Activated CD8-positive, alpha-beta T cell treated with anti-CD3 and anti-CD28 coated beads for 36 hours (primary cell): ENCODE results near the gene TSKU. TPM values are rescaled to one million over a fixed set of nuclear protein-coding genes. Genes with fewer than 3 reads are reported as not detected.

Source experiments
- ATAC-seq: fragments of 200-7000 bp; cut with Tn5 transposase; one replicate; pipeline ENCODE4 v1.10.0; 2021; ENCODE audit warnings: mild to moderate bottlenecking, moderate library complexity
- CTCF ChIA-PET: fragments of 350-600 bp; sonication (Branson Sonifier 250); formaldehyde crosslinking; loops from one replicate; lab custom pipeline; 2021; ENCODE audit warnings: antibody characterized with exemption; lab: Charles Lee
- POLR2A ChIA-PET: fragments of 350-600 bp; sonication (Branson Sonifier 250); formaldehyde crosslinking; loops from one replicate; lab custom pipeline; 2021; ENCODE audit warnings: antibody characterized with exemption; lab: Charles Lee
- DNase-seq: peaks from one replicate; pipeline ENCODE4 v3.0.0-alpha.2; 2020
- H3K27ac Mint-ChIP-seq: one replicate; pipeline ENCODE4 v1.8.0; 2021; ENCODE audit warnings: mild to moderate bottlenecking, mixed read lengths
- H3K27me3 Mint-ChIP-seq: one replicate; pipeline ENCODE4 v1.8.0; 2021; ENCODE audit warnings: mixed read lengths
- H3K36me3 Mint-ChIP-seq: one replicate; pipeline ENCODE4 v1.8.0; 2021; ENCODE audit warnings: low read depth, mixed read lengths
- H3K4me1 Mint-ChIP-seq: one replicate; pipeline ENCODE4 v1.8.0; 2021; ENCODE audit warnings: low read depth, mixed read lengths
- H3K4me3 Mint-ChIP-seq: one replicate; pipeline ENCODE4 v1.8.0; 2021; ENCODE audit warnings: mild to moderate bottlenecking, moderate library complexity, mixed read lengths
- H3K9me3 Mint-ChIP-seq: one replicate; pipeline ENCODE4 v1.8.0; 2021; ENCODE audit warnings: mixed read lengths
- CTCF ChIP-seq: fragments of 200-600 bp; IDR thresholded peaks from one replicate; pipeline ENCODE4 v1.8.0; 2022; ENCODE audit warnings: antibody characterized with exemption, mild to moderate bottlenecking
- intact Hi-C: fragments of 100-400 bp; cut with micrococcal nuclease; formaldehyde crosslinking; loops from one replicate; pipeline ENCODE4 v1.10.0; 2022
- total RNA-seq, 2 experiments: library from RNA; stranded (reverse); gene quantifications; one replicate each; pipeline ENCODE4 v1.2.3, GENCODE V29; 2021

TSKU gene
- total RNA-seq, 2 experiments from 2014 or later = 6.5 to 8.4 TPM

DNA sequence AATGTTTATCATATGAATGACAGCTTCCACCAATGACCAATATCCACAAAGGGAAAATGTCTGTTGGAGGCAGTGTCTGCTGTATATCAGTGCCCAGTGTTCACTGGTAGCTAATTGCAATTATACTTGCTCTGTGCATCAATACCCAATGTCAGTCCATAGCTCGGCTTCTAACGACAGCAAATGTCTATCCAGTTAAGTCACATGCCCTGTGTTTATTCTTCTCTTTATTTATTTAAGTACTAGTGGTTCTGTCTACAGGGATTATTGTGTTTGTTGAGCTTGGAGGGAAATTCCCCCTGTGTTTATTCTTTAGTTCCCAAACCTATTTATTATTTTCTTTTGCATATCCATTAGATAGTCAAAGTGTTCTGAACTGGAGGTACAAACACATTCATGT is 18.6 kb downstream of the TSKU start:
- DNase-seq (no peak), ATAC-seq (no peak)
- POLR2A ChIA-PET = interaction anchor here (0.6 to 1.0 kb wide), 3 partner anchors 41 to 80 kb away, joined by 3 to 4 read pairs (median 4); no protein-coding TSS in a partner anchor
- Mint-ChIP-seq H3K4me1 (peaks cover 33% of the 10 kb centered on the region), H3K27me3 (peaks cover 2% of the 10 kb centered on the region), H3K27ac (no peak overlapping the region), H3K9me3 (no peaks in the 10 kb centered on the region), H3K4me3 (no peak overlapping the region), H3K36me3 (no peaks in the 10 kb centered on the region)
- CTCF ChIA-PET = interaction anchor here (1.0 to 9.7 kb wide), 4 partner anchors 20 to 118 kb away, joined by 3 to 238 read pairs (median 35); no protein-coding TSS in a partner anchor
- intact Hi-C loops = loop anchor here (5.0 to 10.0 kb wide), 2 partner anchors 69 to 293 kb away; no protein-coding TSS in a partner anchor
- TF ChIP-seq CTCF = no peak

- peaks cover 3% of the 10 kb centered on the region for H3K27me3 Mint-ChIP-seq
- peaks cover 35% of the 10 kb centered on the region for H3K4me1 Mint-ChIP-seq
- POLR2A ChIA-PET = interaction anchor here (0.6 kb wide), 1 partner anchor 71 kb away, joined by 3 read pairs; no protein-coding TSS in a partner anchor
- DNase-seq (no peak), ATAC-seq (no peak)
- no peaks in the 10 kb centered on the region for H3K9me3 Mint-ChIP-seq
- intact Hi-C loops = loop anchor here (5.0 to 10.0 kb wide), 2 partner anchors 70 to 293 kb away; no protein-coding TSS in a partner anchor
- no peaks in the 10 kb centered on the region for H3K36me3 Mint-ChIP-seq
- no peak for TF ChIP-seq CTCF
- H3K27ac Mint-ChIP-seq = no peak overlapping the region
- CTCF ChIA-PET = interaction anchor here (1.0 to 9.7 kb wide), 5 partner anchors 21 to 243 kb away, joined by 3 to 238 read pairs (median 3); no protein-coding TSS in a partner anchor
- H3K4me3 Mint-ChIP-seq = no peak overlapping the region
Observed at GRCh38 chr11:76802151-76802550, 19.0 kb downstream of the TSKU start.

DNA sequence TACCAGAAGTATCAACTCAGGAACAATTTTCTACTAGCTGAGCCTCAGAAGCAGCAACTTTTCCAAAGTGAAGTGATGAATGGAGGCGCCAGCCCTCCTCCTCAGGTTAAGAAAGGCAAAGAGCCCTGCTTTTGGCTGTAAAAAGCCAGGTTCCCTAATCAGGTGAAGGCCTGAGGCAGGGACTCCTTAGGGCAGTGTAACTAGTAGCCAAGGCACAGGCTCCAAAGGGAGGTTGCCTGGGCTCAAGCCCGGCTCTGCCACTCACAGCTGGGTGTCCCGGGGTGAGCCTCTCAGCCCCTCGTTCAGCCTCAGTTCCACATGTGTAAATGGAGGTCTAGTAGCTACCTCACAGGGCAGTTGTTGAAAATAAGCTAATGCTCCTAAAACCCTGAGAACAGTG is 19.5 kb downstream of the TSKU start:
- intact Hi-C loops = loop anchor here (5.0 to 10.0 kb wide), 2 partner anchors 70 to 292 kb away; no protein-coding TSS in a partner anchor
- Mint-ChIP-seq H3K9me3 (no peaks in the 10 kb centered on the region), H3K27me3 (peaks cover 3% of the 10 kb centered on the region), H3K36me3 (no peaks in the 10 kb centered on the region), H3K27ac (no peak overlapping the region), H3K4me3 (no peak overlapping the region), H3K4me1 (peaks cover 37% of the 10 kb centered on the region)
- ChIA-PET CTCF (interaction anchor here (1.0 to 9.7 kb wide), 5 partner anchors 21 to 243 kb away, joined by 3 to 238 read pairs (median 3); no protein-coding TSS in a partner anchor), POLR2A (no interaction called here)
- DNase-seq = no peak
- no peak for ATAC-seq
- no peak for TF ChIP-seq CTCF

DNA sequence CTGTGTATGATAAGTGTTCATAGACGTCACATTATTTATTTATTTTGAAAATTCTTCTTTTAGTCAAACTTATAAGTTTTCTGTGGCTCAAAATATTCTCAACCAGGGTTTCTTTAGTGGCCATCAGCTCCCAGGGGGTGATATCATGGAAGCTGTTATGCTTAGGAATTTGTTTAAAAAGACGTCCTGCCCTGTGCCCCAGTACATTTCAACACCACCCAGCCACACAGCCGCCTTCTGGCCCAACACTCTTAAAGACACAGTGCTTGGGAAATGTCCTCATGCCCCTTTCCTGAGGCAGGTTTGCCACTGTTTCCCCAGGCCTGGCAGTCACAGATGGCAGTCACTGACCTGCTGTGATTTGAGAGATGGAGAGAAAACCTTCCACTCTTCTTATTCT is 19.9 kb downstream of the TSKU start:
- POLR2A ChIA-PET = no interaction called here
- DNase-seq (no peak), ATAC-seq (no peak)
- Mint-ChIP-seq H3K27me3 (peaks cover 3% of the 10 kb centered on the region), H3K36me3 (no peaks in the 10 kb centered on the region), H3K4me3 (no peak overlapping the region), H3K9me3 (no peaks in the 10 kb centered on the region), H3K27ac (no peak overlapping the region), H3K4me1 (peaks cover 37% of the 10 kb centered on the region)
- CTCF ChIA-PET = interaction anchor here (1.2 to 9.7 kb wide), 4 partner anchors 62 to 243 kb away, joined by 3 to 238 read pairs (median 35); no protein-coding TSS in a partner anchor
- intact Hi-C loops = loop anchor here (5.0 to 10.0 kb wide), 2 partner anchors 71 to 292 kb away; no protein-coding TSS in a partner anchor
- no peak for TF ChIP-seq CTCF
